GM12801 (cell line): ENCODE results near the gene GRIK3.

ENCODE experiments used
- CTCF ChIP-seq: IDR thresholded peaks from one replicate; pipeline ENCODE4 v1.5.1; 2011; ENCODE audit warnings: control low read depth; ENCODE audit not compliant: insufficient read length; ENCODE audit errors: extremely low read depth

The GRIK3 gene

GRCh38 chr1:36961062-36961615 is 73.2 kb downstream of the GRIK3 start:
- no peak for TF ChIP-seq CTCF

GRCh38 chr1:36956570-36956969 is 77.7 kb downstream of the GRIK3 start:
- TF ChIP-seq CTCF = no peak

DNA sequence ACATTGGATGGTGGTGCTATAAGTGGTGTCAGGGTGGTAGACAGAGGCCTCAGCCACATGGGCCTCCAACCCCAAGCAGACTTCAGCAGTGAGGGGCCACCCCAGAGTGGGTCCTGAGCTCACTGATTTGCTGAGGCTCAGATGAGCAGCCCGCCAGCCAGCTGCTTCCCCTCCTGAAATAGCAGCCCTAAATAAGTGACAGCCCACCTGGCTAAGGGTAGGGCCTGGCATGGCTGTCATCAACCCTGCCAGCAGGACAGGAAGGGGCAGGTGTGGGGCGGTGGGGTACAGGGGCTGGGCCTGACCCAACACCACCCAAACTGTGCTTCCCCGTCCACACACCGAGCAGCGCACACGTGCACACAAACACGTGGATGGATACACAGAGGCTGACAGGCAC is 79.3 kb downstream of the GRIK3 start:
- no peak for TF ChIP-seq CTCF

DNA sequence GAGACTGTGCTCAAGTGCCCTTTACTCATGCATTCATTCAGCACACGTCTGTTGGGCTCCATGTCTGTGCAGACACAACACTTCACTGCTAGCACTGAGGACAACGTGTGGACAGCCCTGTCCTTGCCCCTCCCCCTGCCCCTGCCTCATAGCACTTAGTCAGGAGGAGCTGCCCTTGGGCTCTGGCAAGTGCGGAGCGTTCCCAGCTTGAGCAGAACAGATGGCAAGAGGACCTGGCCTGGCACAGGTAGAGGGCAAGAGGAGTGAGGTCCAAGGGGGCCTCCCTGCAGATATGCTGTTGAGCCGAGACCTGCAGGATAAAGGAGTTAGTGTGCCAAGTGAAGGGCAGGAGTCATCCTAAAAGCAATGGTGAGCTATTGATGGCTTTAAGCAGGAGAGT is 81.3 kb downstream of the GRIK3 start:
- TF ChIP-seq CTCF = no peak

DNA sequence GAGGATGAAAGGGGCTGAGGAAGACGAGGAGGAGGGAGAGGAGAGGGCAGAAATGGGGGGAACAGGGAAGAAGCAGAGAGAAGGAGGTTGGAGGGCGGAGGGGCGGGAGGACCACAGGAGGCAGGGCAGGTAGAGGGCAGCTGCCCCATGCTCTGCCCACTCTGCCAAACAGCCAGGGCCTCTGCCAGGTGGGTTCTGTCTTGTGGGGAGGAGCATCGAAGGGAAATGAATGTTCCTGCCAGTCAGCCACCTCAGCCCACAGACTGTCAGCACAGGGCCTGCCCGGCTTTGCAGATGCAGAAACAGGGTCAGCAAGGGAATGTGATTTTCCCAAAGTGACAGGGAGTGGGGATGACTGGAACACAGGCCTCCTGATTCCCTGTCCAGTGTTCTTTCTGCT is 82.6 kb downstream of the GRIK3 start:
- no peak for TF ChIP-seq CTCF

GRCh38 chr1:36951292-36951750 is 83.0 kb downstream of the GRIK3 start:
- no peak for TF ChIP-seq CTCF

GRCh38 chr1:36950604-36951291 is 83.6 kb downstream of the GRIK3 start:
- no peak for TF ChIP-seq CTCF
